ENCODE measurements around the gene ASB12.
"Not testable (repeated sequence)": the region's sequence is repeated elsewhere in the genome, so short reads cannot be mapped to it uniquely, and the experiment has no call there.

ASB12 gene

GRCh38 chrX:64230123-64230970 lies at the start of gene ASB12:
Gene ASB12, minus strand, starts transcription at chrX:64230607. Its CDS starts 4,957 bp downstream, at chrX:64225650.
- DNase-seq (ENCODE audit: low spot score), result no peak

- DNase-seq (ENCODE audit: low spot score), result no peak
Observed at GRCh38 chrX:64265265-64265664, 34.9 kb upstream of the ASB12 start.

- DNase-seq (ENCODE audit: low spot score), result no peak
Observed at GRCh38 chrX:64229154-64229553, 1.3 kb downstream of the ASB12 start.

- DNase-seq (ENCODE audit: low spot score), result no peak
Observed at GRCh38 chrX:64218023-64218422, 12.4 kb downstream of the ASB12 start.

- not testable (repeated sequence) for DNase-seq (ENCODE audit: low spot score)
Observed at GRCh38 chrX:64213989-64214388, 16.4 kb downstream of the ASB12 start.

- DNase-seq (ENCODE audit: low spot score), result no peak
Observed at GRCh38 chrX:64206556-64207162, 23.7 kb downstream of the ASB12 start.

- DNase-seq (ENCODE audit: low spot score), result peak; percentile 91
Observed at GRCh38 chrX:64205735-64206501, 24.5 kb downstream of the ASB12 start.

- DNase-seq (ENCODE audit: low spot score), result no peak
Observed at GRCh38 chrX:64205441-64205734, 25.0 kb downstream of the ASB12 start, which contains the start of gene AMER1. Gene AMER1, minus strand, starts transcription at chrX:64205708. Its CDS starts 12,422 bp downstream, at chrX:64193286.

- peak; percentile 61 for DNase-seq (ENCODE audit: low spot score)
Observed at GRCh38 chrX:64204701-64205440, 25.5 kb downstream of the ASB12 start.

- no peak for DNase-seq (ENCODE audit: low spot score)
Observed at GRCh38 chrX:64204252-64204651, 26.2 kb downstream of the ASB12 start.

- no peak for DNase-seq (ENCODE audit: low spot score)
Observed at GRCh38 chrX:64202808-64203325, 27.5 kb downstream of the ASB12 start.

- no peak for DNase-seq (ENCODE audit: low spot score)
Observed at GRCh38 chrX:64198036-64198435, 32.4 kb downstream of the ASB12 start.

GRCh38 chrX:64196606-64197005 lies 33.8 kb downstream of the ASB12 start:
- DNase-seq (ENCODE audit: low spot score), result no peak

- DNase-seq (ENCODE audit: low spot score), result no peak
Observed at GRCh38 chrX:64195862-64196261, 34.5 kb downstream of the ASB12 start.

- DNase-seq (ENCODE audit: low spot score), result no peak
Observed at GRCh38 chrX:64192673-64193072, 37.7 kb downstream of the ASB12 start.

GRCh38 chrX:64192040-64192439 lies 38.4 kb downstream of the ASB12 start:
- no peak for DNase-seq (ENCODE audit: low spot score)

- no peak for DNase-seq (ENCODE audit: low spot score)
Observed at GRCh38 chrX:64191281-64192010, 39.0 kb downstream of the ASB12 start.

- DNase-seq (ENCODE audit: low spot score), result no peak
Observed at GRCh38 chrX:64190136-64190740, 40.2 kb downstream of the ASB12 start.

GRCh38 chrX:64188901-64189300 lies 41.5 kb downstream of the ASB12 start:
- DNase-seq (ENCODE audit: low spot score), result no peak

GRCh38 chrX:64187762-64188150 lies 42.7 kb downstream of the ASB12 start:
- no peak for DNase-seq (ENCODE audit: low spot score)
